Ishikawa (cell line): Measurements from ENCODE around the gene CYS1.

Experiments
- CEBPB ChIP-seq: IDR thresholded peaks from 2 replicates; pipeline ENCODE4 v1.6.1; 2012
- CREB1 ChIP-seq: IDR thresholded peaks from 2 replicates; pipeline ENCODE4 v1.6.1; 2012; ENCODE audit warnings: low read depth
- EGR1 ChIP-seq: IDR thresholded peaks from 2 replicates; pipeline ENCODE4 v1.6.1; 2012
- EP300 ChIP-seq: IDR thresholded peaks from 2 replicates; pipeline ENCODE4 v1.6.1; 2012; ENCODE audit warnings: borderline replicate concordance
- FOXM1 ChIP-seq: IDR thresholded peaks from 2 replicates; pipeline ENCODE4 v1.6.1; 2012; ENCODE audit warnings: low read depth, borderline replicate concordance
- MAX ChIP-seq: IDR thresholded peaks from 2 replicates; pipeline ENCODE4 v1.6.1; 2012
- NFIC ChIP-seq: IDR thresholded peaks from 2 replicates; pipeline ENCODE4 v1.6.1; 2012
- RAD21 ChIP-seq: IDR thresholded peaks from 2 replicates; pipeline ENCODE4 v1.6.1; 2012; ENCODE audit warnings: low read depth
- REST ChIP-seq: IDR thresholded peaks from 2 replicates; pipeline ENCODE4 v1.6.1; 2012; ENCODE audit warnings: low read depth, mild to moderate bottlenecking
- TAF1 ChIP-seq: IDR thresholded peaks from 2 replicates; pipeline ENCODE4 v1.6.1; 2012; ENCODE audit warnings: low read depth, mild to moderate bottlenecking
- TCF12 ChIP-seq: IDR thresholded peaks from 2 replicates; pipeline ENCODE4 v1.6.1; 2012; ENCODE audit warnings: low read depth
- TEAD4 ChIP-seq: IDR thresholded peaks from 2 replicates; pipeline ENCODE4 v1.6.1; 2012
- USF1 ChIP-seq: IDR thresholded peaks from 2 replicates; pipeline ENCODE4 v1.6.1; 2012
- YY1 ChIP-seq: IDR thresholded peaks from 2 replicates; pipeline ENCODE4 v1.6.1; 2012; ENCODE audit warnings: low read depth
- ZBTB7A ChIP-seq: IDR thresholded peaks from 2 replicates; pipeline ENCODE4 v1.6.1; 2012; ENCODE audit warnings: low read depth

CYS1 gene

DNA sequence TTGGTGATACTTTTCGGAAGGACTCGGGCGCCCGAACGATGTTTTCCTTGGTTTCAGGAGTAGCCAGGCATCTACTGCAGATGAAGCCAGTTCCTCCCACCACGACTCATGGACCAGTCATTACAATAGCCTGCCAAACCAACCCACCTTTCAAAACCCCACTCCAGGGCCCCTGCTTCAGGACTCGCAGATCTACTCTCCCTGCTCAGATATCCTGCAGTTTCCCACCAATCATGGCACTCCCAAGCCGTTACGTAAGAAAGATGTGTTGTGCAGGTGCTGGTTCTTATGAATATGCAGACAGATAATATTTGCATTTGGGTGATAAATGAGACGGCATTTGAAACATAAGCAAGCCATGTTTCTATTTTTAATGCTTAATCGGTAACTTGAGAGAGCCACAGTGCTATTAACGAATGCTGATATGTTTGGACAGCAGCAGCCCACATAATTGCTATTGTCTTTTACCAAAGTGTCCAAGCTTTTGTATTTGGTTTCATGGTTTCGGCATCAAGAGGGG, 3.5 kb upstream of the CYS1 start:
- TF ChIP-seq REST = peak; percentile 52; the same call in 1 of the 2 replicates
- no peak for TF ChIP-seq EP300

- no peak for TF ChIP-seq CREB1
- no peak for TF ChIP-seq ZBTB7A
- TF ChIP-seq TEAD4 = no peak
These were observed 2.8 kb upstream of the CYS1 start for GRCh38 chr2:10083046-10083445.

- TF ChIP-seq REST = no peak
- peak; percentile 46; the same call in 1 of the 2 replicates for TF ChIP-seq EGR1
- TF ChIP-seq TAF1 = no peak
These were observed 509 bp upstream of the CYS1 start for GRCh38 chr2:10080536-10081304.

DNA sequence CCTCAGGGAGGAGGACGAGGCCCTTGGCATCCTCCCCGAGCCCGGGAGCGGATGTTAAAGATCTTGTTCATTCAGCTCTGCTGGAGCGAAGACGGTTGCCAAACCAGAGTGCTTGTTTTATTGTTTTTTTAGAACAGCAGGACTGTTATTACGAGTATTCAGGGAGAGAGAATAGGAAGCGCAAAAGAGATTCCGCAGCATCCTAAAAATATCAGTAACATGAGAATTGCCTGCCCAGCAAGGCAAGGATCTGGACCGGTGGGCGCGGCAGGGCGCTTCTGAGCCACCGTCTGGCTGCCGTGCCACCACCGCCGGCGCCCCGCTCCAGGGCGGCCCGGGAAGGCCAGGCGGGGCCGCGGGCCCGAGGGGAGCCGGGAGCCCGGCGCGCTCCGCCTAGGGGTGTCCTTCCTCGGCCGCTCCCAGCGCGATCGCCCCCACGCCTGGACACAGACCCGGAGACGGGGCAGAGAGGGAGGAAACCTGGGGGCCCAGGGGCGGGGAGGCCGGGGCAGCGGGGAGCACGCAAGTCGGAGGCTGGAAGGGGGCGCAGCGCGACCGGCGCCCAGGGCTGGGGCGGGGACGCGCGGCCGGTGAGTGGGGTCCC, 843 bp downstream of the CYS1 start:
- TF ChIP-seq NFIC (no peak), MAX (no peak), YY1 (no peak), ZBTB7A (no peak), EP300 (no peak), EGR1 (no peak), TAF1 (no peak), CEBPB (no peak), USF1 (no peak), REST (no peak), FOXM1 (no peak), RAD21 (no peak), TEAD4 (no peak), CREB1 (no peak), TCF12 (no peak)

GRCh38 chr2:10078704-10079265, 1.4 kb downstream of the CYS1 start:
- no peak for TF ChIP-seq TAF1
- no peak for TF ChIP-seq USF1
- TF ChIP-seq EP300 = no peak
- TF ChIP-seq NFIC = no peak
- no peak for TF ChIP-seq CREB1
